Measurements from ENCODE around the gene CTCF. TPM values are rescaled to one million over a fixed set of nuclear protein-coding genes. Genes with fewer than 3 reads are reported as not detected.
"Not testable (repeated sequence)": the region's sequence is repeated elsewhere in the genome, so short reads cannot be mapped to it uniquely, and the experiment has no call there.

CTCF gene
- total RNA-seq, 2 donors from 2014 or later: 27.6 to 27.8 TPM

DNA sequence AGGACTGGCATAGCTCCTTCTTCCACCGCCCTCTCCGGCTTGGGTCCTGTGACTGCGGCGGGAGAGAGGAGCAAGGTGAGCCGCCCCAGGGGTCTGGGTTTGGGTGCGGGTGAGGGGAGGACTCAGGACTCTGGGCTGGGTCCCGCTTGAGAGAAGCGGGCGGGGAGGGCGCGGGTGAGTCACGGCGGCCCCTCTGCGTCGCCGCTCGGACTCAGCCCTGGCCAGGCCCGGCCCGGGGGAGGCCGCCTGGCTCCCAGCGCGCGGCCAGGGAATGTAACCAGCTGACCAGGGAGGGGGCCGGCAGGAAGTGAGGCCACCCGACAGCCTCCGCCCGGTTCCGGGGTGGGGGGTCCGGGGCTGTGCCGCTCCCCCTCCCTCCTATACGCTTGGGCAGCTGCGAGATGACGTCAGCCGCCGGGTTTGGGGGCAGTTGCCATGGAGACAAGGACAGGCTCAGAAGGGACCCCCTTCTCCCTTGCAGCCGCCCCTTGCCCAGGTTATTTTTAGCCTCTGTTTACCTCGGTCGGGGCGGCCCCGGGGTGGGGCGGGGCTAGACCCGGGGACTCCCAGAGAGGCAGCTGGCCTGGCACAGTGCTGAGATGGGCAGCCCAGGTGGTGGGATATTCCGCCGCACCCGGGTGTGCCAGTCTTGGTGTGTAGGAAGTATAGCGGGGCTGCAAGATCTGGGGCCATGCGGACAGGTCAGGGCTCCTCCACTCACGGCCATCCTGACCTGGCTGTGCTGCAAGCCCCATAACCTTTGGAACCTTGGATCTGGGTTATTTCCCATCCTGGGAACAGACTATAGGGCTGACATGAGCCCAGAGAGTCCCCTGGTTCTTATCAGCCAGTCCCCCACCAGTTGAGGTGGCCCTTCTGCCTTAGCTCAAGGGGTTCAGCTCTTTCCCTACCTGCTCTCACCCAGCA lies 32.0 kb upstream of the CTCF start:
- intact Hi-C loops (cut with DNase I): no loop called here
- DNase-seq (ENCODE audit: low spot score): peak; percentile 95

DNA sequence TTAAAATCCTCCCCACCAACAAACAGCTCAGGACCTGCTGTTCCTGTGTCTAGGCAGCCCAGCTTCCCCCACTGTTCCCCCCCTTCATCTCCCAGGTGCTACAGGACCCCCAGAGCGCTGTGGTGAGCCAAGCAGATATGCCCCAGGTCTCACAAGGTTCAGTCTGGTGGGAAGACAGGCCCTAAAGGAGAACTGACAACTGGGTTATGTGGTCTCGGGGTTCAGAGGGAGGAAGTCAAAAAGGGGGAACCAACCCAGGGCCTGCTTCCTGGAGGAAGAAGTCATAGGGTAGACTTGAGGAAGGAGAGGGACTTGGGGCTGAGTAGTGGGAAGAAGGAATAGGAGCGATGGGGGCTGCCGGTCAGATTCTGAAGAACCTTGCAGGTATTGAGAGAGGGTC lies 31.1 kb upstream of the CTCF start:
- intact Hi-C loops (cut with DNase I): no loop called here
- no peak for DNase-seq (ENCODE audit: low spot score)

DNA sequence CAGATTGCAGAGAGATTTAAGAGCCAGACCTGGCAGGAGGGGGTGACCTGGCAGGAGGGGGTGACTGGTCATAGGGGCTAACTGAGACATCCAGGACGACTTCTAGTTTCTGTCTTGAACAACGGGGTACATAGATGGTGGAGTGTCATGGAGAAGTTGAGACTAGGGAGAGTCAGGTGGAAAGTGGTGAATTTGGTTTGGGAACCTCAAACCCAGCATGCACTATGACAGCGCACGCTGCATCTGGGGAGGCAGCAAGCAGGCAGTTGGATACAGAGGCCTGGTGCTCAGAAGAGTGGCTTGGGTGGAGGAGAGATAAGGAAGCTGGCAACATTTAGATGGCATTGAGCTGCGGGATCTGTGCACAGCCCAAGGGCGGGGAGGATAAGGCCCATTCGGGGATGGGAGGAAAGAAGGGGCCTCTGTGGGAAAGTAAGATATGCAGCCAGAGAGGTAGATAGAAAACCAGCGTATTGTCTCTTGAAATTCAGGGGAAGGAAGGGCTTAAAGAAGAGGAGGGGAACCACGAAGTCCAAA lies 29.2 kb upstream of the CTCF start:
- DNase-seq (ENCODE audit: low spot score): no peak
- intact Hi-C loops (cut with DNase I): no loop called here

DNA sequence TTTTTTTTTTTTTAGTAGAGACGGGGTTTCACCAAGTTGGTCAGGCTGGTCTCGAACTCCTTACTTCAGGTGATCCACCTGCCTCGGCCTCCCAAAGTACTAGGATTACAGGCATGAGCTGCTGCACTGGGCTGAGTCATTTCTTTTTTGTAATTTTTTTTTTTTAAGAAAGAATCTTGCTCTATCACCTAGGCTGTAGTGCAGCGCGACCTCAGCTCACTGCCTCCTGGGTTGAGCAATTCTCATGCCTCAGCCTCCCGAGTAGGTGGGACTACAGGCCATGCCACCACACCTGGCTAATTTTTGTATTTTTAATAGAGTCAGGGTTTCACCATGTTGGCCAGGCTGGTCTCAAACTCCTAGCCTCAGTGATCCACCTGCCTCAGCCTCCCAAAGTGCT lies 28.3 kb upstream of the CTCF start:
- DNase-seq (ENCODE audit: low spot score); intact Hi-C loops (cut with DNase I): not testable (repeated sequence)

DNA sequence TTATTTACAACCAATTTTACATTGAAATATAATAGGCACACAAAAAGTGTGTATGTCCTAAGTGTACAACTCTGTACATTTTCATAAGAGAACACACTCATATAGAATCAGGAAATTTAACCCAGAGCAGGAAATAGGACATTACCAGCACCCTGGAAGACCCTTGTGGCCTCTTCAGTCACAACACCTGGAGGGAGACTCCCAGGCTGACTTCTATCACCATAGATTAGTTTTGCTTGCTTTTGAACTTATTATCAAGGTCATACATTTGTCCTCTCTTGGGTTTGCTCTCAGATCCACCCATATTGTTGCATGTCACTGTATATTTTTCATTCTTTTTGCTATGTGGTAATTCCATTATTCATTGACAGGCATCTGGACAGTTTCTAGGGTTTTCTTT lies 27.9 kb upstream of the CTCF start:
- intact Hi-C loops (cut with DNase I): no loop called here
- DNase-seq (ENCODE audit: low spot score): no peak

DNA sequence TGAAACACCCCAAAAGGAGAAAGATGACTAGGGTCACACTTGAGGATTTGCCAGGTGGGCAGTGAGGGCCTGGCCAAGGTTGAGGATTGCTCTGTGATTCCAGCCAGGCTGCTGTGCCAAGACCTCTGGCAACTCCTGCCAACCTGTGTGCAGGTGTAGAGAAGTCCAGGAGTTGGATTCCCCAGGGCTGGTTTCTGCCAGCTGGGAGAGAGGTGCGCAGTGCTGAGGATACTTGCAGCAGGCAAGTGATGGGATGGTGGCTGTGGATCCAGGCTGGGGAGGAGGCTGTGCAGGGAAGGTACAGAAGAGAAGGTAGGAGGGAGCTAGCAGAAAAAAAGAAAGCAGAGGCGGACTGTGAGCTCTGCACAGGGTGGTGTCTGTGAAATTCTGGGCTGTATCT lies 27.1 kb upstream of the CTCF start:
- intact Hi-C loops (cut with DNase I): loop anchor here in 1 of 2 donors (5.0 kb wide), 1 partner anchor 362 kb away; no protein-coding TSS in a partner anchor
- DNase-seq (ENCODE audit: low spot score): no peak

DNA sequence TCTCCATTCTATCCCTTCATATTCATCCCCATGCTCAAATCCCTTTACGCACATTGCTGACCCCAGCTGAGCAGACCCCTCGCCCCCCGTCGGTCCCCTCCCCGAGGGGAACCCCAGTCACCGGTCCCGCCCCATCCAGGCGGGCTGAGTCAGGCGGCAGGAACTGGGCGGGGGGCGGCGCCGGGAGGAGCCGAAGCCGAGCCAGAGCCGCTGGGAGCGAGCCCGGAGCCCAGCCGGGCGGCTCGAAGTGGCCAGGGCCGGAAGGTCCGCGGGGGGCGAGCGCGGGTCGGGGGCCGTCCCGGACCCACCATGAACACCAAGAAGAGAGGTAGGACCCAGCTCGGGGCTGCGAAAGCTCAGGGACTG lies 25.1 kb upstream of the CTCF start:
- peak; percentile 93 for DNase-seq (ENCODE audit: low spot score)
- intact Hi-C loops (cut with DNase I): loop anchor here in 1 of 2 donors (5.0 kb wide), 1 partner anchor 360 kb away; no protein-coding TSS in a partner anchor

DNA sequence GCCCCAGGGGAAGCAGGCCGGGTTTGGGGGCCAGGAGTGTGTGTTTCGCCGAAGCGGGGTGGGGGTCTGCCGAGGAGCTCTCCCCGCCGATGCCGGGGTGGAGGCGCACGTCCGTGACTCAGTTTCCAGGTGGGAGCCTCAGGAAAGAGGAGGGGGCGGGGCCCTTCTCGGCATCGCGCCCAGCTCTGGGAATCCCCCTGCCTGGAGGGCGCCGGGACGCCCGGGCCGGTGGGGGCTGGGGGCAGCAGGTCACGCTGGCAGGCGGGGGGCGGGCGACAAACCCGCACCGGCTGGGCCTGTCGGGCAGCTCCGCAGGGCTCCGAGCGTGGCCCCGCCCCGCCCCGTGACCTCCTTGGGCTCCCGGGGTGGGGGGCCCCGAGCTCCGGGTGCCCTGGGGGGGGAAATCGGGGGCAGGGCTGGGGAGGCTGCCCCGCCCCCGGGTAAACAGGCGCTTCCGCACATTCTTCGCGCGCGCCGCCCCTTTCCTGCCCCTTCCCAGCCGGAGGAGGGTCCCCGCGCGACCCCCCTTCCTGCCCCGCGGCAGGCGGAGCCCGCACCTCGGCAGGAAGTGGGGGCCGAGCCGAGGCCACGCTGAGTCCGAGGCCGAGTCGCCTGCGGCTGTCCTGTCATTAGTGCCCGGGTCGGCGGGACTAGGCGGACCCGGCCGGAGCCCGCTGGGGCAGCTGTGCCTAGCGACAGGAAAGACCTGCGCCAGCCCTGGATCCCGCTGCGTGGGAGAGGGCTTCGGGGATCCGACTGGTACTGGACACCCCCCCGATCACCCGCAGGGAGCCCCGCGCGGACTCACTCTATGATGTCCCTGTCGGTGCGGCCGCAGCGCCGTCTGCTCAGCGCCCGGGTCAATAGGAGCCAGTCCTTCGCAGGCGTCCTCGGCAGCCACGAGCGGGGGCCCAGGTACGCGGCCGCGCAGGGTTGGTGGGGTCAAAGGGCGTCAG lies 24.4 kb upstream of the CTCF start:
- DNase-seq (ENCODE audit: low spot score): peak; percentile 85
- intact Hi-C loops (cut with DNase I): loop anchor here in 1 of 2 donors (5.0 kb wide), 1 partner anchor 359 kb away; no protein-coding TSS in a partner anchor

DNA sequence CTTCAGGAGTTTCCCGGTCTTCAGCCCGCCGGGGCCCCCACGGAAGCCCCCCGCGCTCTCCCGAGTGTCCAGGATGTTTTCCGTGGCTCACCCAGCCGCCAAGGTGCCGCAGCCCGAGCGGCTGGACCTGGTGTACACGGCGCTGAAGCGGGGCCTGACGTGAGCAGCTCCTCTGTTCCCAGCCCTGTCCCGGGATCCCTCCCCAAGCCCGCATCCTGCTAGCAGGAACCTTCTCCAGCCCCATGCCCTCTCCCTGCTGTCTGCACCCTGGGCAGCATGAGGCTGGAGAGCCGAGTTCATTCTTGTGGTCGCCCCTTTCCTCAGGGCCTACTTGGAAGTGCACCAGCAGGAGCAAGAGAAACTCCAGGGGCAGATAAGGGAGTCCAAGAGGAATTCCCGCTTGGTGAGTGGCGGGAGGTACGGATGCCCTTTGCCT lies 23.6 kb upstream of the CTCF start:
- intact Hi-C loops (cut with DNase I): loop anchor here in 1 of 2 donors (5.0 kb wide), 1 partner anchor 359 kb away; no protein-coding TSS in a partner anchor
- DNase-seq (ENCODE audit: low spot score): no peak

DNA sequence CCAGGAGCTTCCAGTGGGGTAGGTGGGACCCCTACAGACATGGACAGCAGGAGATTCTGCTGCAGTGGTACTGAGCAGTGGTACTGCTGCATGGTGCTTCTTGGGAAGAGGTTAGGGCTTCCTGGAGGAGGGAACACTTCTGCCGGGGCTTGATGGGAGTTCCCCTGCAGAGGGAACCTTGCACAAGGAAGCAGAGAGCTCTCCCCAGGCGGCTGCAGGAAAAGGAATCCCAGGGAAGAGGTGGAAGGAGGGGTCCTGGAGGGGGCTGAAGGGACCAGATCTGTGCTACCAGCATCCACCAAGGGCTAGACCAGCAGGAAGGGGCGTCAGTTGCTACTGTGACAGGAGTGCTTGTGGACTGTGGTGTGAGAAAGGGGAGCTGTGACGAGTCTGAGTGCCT lies 23.1 kb upstream of the CTCF start:
- intact Hi-C loops (cut with DNase I): loop anchor here in 1 of 2 donors (5.0 kb wide), 1 partner anchor 358 kb away; no protein-coding TSS in a partner anchor
- DNase-seq (ENCODE audit: low spot score): no peak

DNA sequence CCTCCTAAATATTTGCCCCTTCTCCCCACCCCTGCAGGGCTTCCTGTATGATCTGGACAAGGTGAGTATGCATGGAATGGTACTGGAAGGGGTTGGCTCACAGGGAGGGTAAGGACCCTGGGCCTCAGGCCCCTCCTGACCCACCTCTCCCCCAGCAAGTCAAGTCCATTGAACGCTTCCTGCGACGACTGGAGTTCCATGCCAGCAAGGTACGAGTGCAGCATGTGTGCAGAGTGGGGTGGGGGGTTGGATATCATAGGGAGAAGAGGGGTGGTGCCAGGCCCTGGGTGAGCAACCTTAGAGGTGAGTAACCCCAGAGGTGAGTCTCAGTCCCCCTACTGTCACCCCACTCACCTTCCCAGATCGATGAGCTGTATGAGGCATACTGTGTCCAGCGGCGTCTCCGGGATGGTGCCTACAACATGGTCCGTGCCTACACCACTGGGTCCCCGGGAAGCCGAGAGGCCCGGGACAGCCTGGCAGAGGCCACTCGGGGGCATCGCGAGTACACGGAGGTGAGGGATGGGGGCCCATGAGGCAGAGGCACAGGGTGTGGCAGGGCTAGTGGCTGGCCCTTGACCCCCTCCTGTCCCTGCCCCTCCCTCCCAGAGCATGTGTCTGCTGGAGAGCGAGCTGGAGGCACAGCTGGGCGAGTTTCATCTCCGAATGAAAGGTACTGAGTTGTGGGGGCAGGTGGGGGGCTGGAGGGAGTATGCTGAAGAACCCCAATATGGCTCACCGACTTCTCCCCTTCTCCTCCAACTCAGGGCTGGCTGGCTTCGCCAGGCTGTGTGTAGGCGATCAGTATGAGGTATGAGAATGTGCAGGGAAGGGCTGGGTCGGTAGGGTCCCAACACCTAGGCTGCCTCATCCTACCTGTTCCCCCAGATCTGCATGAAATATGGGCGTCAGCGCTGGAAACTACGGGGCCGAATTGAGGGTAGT lies 22.4 kb upstream of the CTCF start:
- DNase-seq (ENCODE audit: low spot score): no peak
- intact Hi-C loops (cut with DNase I): loop anchor here in 1 of 2 donors (5.0 kb wide), 1 partner anchor 357 kb away; no protein-coding TSS in a partner anchor

DNA sequence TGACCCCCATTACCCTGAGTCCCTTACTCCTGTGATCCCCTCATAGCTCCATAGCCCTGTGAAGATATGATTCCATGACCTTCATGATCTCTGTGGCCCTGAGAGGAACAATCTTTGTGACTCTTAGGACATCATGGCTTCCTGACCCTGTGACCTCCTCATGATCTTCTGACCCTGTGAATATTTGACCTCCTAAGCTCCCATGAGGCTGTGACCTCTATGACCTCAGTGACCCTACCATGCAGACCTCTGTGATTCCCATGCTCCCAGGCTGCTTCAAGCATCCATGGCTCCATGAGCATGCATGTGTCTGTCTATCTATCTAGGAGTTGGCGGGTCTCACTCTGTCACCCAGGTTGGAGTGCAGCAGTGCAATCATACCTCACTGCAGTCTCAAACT lies 21.6 kb upstream of the CTCF start:
- no peak for DNase-seq (ENCODE audit: low spot score)
- intact Hi-C loops (cut with DNase I): no loop called here

DNA sequence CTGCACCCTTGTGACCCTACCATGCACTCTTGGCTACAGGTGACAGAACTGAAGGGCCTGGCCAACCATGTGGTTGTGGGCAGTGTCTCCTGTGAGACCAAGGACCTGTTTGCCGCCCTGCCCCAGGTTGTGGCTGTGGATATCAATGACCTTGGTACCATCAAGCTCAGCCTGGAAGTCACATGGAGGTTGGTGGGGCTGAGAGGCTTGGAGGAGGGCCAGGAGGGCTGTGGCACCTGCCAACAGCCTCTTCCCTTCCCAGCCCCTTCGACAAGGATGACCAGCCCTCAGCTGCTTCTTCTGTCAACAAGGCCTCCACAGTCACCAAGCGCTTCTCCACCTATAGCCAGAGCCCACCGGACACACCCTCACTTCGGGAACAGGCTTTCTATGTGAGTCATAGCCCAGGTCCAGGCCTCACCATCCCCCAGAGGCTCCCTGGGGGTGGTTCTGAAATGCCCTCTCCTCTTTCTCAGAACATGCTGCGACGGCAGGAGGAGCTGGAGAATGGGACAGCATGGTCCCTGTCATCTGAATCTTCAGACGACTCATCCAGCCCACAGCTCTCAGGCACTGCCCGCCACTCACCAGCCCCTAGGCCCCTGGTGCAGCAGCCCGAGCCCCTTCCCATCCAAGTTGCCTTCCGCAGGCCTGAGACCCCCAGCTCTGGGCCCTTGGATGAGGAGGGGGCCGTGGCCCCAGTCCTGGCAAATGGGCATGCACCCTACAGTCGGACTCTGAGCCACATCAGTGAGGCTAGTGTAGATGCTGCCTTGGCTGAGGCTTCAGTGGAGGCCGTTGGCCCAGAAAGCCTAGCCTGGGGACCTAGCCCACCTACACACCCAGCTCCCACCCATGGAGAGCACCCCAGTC lies 20.7 kb upstream of the CTCF start:
- intact Hi-C loops (cut with DNase I): no loop called here

DNA sequence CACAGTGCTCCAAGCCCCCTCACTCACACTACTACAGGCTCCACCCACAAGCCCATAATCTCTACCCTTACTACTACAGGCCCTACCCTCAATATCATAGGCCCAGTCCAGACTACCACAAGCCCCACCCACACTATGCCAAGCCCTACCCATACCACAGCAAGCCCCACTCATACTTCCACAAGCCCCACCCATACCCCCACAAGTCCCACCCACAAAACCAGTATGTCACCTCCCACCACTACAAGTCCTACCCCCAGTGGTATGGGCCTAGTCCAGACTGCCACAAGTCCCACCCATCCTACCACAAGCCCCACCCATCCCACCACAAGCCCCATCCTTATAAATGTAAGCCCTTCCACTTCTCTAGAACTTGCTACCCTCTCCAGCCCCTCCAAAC lies 19.9 kb upstream of the CTCF start:
- no peak for DNase-seq (ENCODE audit: low spot score)
- intact Hi-C loops (cut with DNase I): no loop called here

More for the DNA sequence above, 20.7 kb upstream of the CTCF start:
- no peak for DNase-seq (ENCODE audit: low spot score)

DNA sequence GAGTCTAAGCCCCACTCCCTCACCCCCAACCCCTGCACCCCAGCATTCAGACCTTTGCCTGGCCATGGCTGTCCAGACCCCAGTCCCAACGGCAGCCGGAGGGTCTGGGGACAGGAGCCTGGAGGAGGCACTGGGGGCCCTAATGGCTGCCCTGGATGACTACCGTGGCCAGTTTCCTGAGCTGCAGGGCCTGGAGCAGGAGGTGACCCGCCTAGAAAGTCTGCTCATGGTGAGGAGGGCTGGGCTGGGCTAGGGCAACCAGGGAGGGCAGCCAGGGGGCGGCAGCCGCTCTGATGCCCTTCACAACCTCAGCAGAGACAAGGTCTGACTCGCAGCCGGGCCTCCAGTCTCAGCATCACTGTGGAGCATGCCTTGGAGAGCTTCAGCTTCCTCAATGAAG lies 19.3 kb upstream of the CTCF start:
- intact Hi-C loops (cut with DNase I): no loop called here

DNA sequence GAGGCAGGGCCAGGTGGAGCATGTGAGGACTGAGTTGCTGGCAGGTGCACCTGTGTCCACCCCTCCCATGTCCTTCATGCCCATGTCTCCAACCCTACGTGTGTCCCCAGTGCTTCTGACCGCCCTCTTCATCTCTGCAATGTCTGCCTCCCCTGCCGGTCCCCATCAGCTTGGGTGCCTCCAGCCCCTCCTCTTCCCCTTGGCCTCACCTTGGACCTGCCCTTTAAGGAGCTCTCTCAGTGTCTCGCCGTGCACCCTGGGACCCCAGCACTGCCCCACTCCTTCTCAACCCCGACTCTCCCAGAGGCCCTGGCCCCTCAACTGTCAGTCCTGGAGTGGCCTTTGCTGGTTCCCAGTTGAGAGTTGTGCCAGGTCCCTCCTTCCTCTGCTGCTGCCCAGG lies 18.7 kb upstream of the CTCF start:
- intact Hi-C loops (cut with DNase I): no loop called here
- no peak for DNase-seq (ENCODE audit: low spot score)

More for the DNA sequence above, 19.3 kb upstream of the CTCF start:
- DNase-seq (ENCODE audit: low spot score): no peak

DNA sequence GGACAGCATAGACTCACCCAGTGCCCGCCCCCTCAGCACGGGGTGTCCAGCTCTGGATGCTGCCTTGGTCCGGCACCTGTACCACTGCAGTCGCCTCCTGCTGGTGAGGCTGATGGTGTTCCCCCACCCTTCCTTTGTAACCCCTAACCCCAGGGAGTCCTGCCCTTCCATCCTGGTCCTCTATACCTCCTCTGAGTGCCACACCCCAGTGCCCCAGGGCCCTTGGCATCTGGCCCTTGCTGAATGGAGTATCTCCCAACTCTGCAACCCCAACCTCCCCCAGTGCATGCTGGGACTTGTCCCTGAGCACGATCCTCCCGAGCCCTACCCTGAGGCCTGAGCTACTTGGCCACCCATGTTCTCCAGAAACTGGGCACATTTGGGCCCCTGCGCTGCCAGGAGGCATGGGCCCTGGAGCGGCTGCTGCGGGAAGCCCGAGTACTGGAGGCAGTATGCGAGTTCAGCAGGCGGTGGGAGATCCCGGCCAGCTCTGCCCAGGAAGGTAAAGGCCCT lies 17.9 kb upstream of the CTCF start:
- no peak for DNase-seq (ENCODE audit: low spot score)

More for the DNA sequence above, 17.9 kb upstream of the CTCF start:
- intact Hi-C loops (cut with DNase I): no loop called here

All from posterior vena cava (tissue), 2 donors.